Measurements from ENCODE around the gene SNRPD1.
"Not testable (repeated sequence)": the region's sequence is repeated elsewhere in the genome, so short reads cannot be mapped to it uniquely, and the experiment has no call there.

The SNRPD1 gene

GRCh38 chr18:21636769-21637168, 24.7 kb downstream of the SNRPD1 start:
- no peak for DNase-seq

- DNase-seq: no peak
These were observed 26.7 kb downstream of the SNRPD1 start for GRCh38 chr18:21638822-21639221.

- not testable (repeated sequence) for DNase-seq
These were observed 28.3 kb downstream of the SNRPD1 start for GRCh38 chr18:21640375-21640774.

GRCh38 chr18:21650311-21650710, 38.2 kb downstream of the SNRPD1 start:
- no peak for DNase-seq

- no peak for DNase-seq
These were observed 40.0 kb downstream of the SNRPD1 start for GRCh38 chr18:21652073-21652472.

GRCh38 chr18:21653361-21653760, 41.2 kb downstream of the SNRPD1 start:
- DNase-seq: no peak

GRCh38 chr18:21656402-21656801, 44.3 kb downstream of the SNRPD1 start:
- no peak for DNase-seq

GRCh38 chr18:21660078-21660477, 48.0 kb downstream of the SNRPD1 start:
- no peak for DNase-seq

GRCh38 chr18:21662581-21662980, 50.5 kb downstream of the SNRPD1 start:
- DNase-seq: no peak

- no peak for DNase-seq
These were observed 51.5 kb downstream of the SNRPD1 start for GRCh38 chr18:21663578-21663977.

GRCh38 chr18:21664069-21664468, 52.0 kb downstream of the SNRPD1 start:
- no peak for DNase-seq

- no peak for DNase-seq
These were observed 57.7 kb downstream of the SNRPD1 start for GRCh38 chr18:21669736-21670285.

GRCh38 chr18:21672521-21673267, 60.6 kb downstream of the SNRPD1 start:
- DNase-seq: peak in 6 of 14 donors; percentile 2 to 93 (median 7)

GRCh38 chr18:21675354-21675753, 63.2 kb downstream of the SNRPD1 start:
- not testable (repeated sequence) for DNase-seq

- no peak for DNase-seq
These were observed 66.7 kb downstream of the SNRPD1 start for GRCh38 chr18:21678859-21679258.

- DNase-seq: no peak
These were observed 68.0 kb downstream of the SNRPD1 start for GRCh38 chr18:21680161-21680560.

GRCh38 chr18:21682371-21683051, 70.4 kb downstream of the SNRPD1 start:
- peak in 4 of 14 donors; percentile 1 to 13 (median 6) for DNase-seq
